CD4-positive, CD25-positive, alpha-beta regulatory T cell (primary cell): ENCODE measurements around the gene COL9A3. TPM values are rescaled to one million over a fixed set of nuclear protein-coding genes. Genes with fewer than 3 reads are reported as not detected.

Experiments
- ATAC-seq, 2 donors: fragments of 150-1000 bp; cut with Tn5 transposase; one replicate each; pipeline ENCODE4 v1.10.0; 2021; ENCODE audit warnings: low read depth in 2 of 2, moderate number of reproducible peaks in 2 of 2, moderate library complexity in 1 of 2
- DNase-seq, 3 donors: peaks; one replicate each; pipeline versions ENCODE4 v3.0.0 to v3.0.0-alpha.2; 2012 to 2022; ENCODE audit warnings: mixed read lengths in 1 of 3
- H3K27ac ChIP-seq: one replicate; pipeline ENCODE4 v1.7.0; 2013; ENCODE audit warnings: mild to moderate bottlenecking, low read length; ENCODE audit not compliant: insufficient read depth, poor library complexity, severe bottlenecking
- H3K27me3 ChIP-seq: one replicate; pipeline ENCODE4 v1.7.0; 2013; ENCODE audit warnings: low read length; ENCODE audit not compliant: control insufficient read depth, insufficient read depth
- H3K36me3 ChIP-seq: one replicate; pipeline ENCODE4 v1.7.0; 2013; ENCODE audit warnings: mild to moderate bottlenecking, low read length, moderate library complexity; ENCODE audit not compliant: control insufficient read depth, insufficient read depth
- H3K4me1 ChIP-seq: 2 replicates; pipeline ENCODE4 v1.7.0; 2013; ENCODE audit warnings: mild to moderate bottlenecking, low read length; ENCODE audit not compliant: insufficient read depth, control insufficient read depth, poor library complexity, severe bottlenecking
- H3K4me3 ChIP-seq: one replicate; pipeline ENCODE4 v1.7.0; 2013; ENCODE audit warnings: low read depth, mild to moderate bottlenecking, low read length, moderate library complexity
- H3K9me3 ChIP-seq, 2 experiments: 1 replicate in 1 of 2; 2 replicates in 1 of 2; pipeline ENCODE4 v1.7.0; 2013; ENCODE audit warnings: low read length in 2 of 2, mild to moderate bottlenecking in 1 of 2, moderate library complexity in 1 of 2; ENCODE audit not compliant: control insufficient read depth in 2 of 2
- H3K27ac Mint-ChIP-seq, 3 donors: one replicate each; pipeline ENCODE4 v1.8.0; 2020 to 2022; ENCODE audit warnings: mild to moderate bottlenecking in 3 of 3, mixed read lengths in 3 of 3, moderate library complexity in 2 of 3
- H3K27me3 Mint-ChIP-seq: one replicate; pipeline ENCODE4 v1.8.0; 2022; ENCODE audit warnings: mild to moderate bottlenecking, mixed read lengths
- H3K36me3 Mint-ChIP-seq: one replicate; pipeline ENCODE4 v1.8.0; 2020; ENCODE audit warnings: mixed read lengths
- H3K4me1 Mint-ChIP-seq, 4 donors: one replicate each; pipeline ENCODE4 v1.8.0; 2020 to 2022; ENCODE audit warnings: mixed read lengths in 4 of 4, mild to moderate bottlenecking in 1 of 4
- H3K4me3 Mint-ChIP-seq, 4 donors: one replicate each; pipeline ENCODE4 v1.8.0; 2020 to 2022; ENCODE audit warnings: mild to moderate bottlenecking in 4 of 4, mixed read lengths in 4 of 4, moderate library complexity in 3 of 4
- H3K9me3 Mint-ChIP-seq, 7 donors: one replicate each; pipeline ENCODE4 v1.8.0; 2020 to 2022; ENCODE audit warnings: mixed read lengths in 7 of 7, mild to moderate bottlenecking in 3 of 7, moderate library complexity in 2 of 7
- polyA plus RNA-seq, 4 donors: library from polyadenylated mRNA; unstranded; fragments of 300-500 nt; fragmentation: Illumina TruSeq; gene quantifications; one replicate each; pipeline ENCODE4 v1.2.3, GENCODE V29; 2021
- total RNA-seq: library from RNA; stranded (reverse); gene quantifications from one replicate; pipeline ENCODE4 v1.2.3, GENCODE V29; 2022

Gene COL9A3
- total and polyA plus RNA-seq, 5 donors from 2014 or later = not detected

DNA sequence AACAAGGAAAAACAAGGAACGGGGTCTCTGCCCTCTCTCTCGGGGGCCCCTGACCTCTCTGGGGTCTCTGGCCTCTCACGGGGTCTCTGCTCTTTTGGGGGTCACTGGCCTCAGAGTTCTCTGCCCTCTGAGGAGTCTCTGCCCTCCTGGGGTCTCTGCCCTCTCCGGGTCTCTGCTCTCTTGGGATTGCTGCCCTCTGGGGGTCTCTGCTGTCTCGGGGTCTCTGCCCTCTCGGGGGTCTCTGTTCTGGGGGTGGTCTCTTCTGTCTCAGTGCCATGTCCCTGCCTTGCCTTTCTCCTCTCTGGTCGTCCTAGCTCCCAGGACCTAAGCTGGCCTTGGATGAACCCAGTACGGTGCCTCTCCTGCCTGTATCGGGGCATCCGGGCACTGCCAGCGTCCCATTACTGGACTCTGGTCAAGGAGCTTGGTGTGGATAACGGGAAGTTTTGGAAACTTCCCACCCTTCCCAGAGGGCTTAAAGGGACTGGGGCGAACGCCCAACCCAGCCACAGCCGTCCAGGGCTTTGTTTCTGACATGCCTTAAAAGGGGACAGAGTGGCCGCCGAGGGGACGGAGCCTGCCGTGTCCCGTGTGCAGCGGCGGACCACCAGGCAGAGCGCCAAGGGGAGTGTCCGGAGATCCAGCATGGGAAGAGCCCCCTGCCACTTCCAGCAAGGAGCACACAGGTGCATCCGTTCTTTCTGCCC, 45.3 kb upstream of the COL9A3 start:
- H3K4me1 ChIP-seq = peaks cover 42% of the 10 kb centered on the region

DNA sequence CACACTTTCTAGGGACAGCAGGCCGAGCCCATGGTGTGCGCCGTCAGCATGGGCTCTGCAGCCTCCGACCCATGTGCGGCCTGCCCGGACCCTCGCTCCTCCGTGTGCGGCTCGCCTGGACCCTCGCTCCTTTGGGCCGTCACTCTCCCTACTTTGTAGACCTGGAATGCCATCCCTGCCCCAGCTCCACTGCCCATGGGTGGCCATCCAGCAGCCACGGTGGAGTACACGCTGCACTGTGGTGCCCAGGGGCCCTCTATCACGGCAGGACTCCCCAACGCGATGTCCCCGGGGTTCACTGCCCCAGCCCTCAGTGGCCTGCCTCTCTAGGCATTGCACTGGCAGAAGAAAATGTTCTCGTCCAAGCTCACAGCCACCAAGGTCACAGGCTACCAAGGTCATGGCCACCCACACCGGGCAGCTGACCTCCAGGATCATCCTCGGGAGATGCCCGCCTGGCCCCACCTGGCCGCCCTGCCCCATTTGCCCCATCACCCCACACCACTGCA, 44.7 kb upstream of the COL9A3 start:
- no peak for DNase-seq

More for the DNA sequence above, 45.3 kb upstream of the COL9A3 start:
- Mint-ChIP-seq H3K4me3 (no peak overlapping the region), H3K9me3 (no peaks in the 10 kb centered on the region), H3K4me1 (peaks cover 0 to 72% (median 15%) of the 10 kb centered on the region in 4 donors), H3K36me3 (no peaks in the 10 kb centered on the region), H3K27me3 (no peaks in the 10 kb centered on the region), H3K27ac (no peak overlapping the region)
- no peak for ATAC-seq
- Histone ChIP-seq H3K9me3 (no peaks in the 10 kb centered on the region), H3K27ac (no peak overlapping the region), H3K4me3 (no peak overlapping the region), H3K36me3 (no peaks in the 10 kb centered on the region), H3K27me3 (no peaks in the 10 kb centered on the region)
- no peak for DNase-seq

DNA sequence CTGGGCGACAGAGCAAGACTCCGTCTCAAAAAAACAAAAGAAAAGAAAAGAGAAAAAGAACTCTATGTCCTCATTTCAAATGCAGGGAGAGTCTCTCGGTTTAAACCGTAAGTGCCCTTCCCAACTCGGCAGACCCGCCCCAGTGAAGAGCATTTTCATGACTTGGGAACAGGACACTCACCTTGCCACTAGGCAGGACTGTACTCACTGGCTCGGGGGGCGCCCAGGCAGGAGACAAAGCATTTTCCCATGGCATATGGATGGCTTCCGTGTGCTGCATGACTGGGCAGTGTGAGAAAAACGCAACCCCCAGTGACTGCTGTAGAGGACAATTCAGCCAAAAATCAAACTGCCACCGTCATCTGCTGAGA, 44.2 kb upstream of the COL9A3 start:
- Mint-ChIP-seq H3K4me3 (no peak overlapping the region), H3K9me3 (peaks cover 0 to 2% (median 0%) of the 10 kb centered on the region in 7 donors), H3K4me1 (peaks cover 0 to 77% (median 15%) of the 10 kb centered on the region in 4 donors), H3K27ac (peak overlapping the region in 2 of 3 donors; percentile 26 to 67), H3K36me3 (no peaks in the 10 kb centered on the region), H3K27me3 (no peaks in the 10 kb centered on the region)
- H3K36me3 ChIP-seq = no peaks in the 10 kb centered on the region
- H3K4me3 ChIP-seq = no peak overlapping the region
- peaks cover 49% of the 10 kb centered on the region for H3K4me1 ChIP-seq
- no peak for ATAC-seq
- DNase-seq = no peak
- H3K27me3 ChIP-seq = no peaks in the 10 kb centered on the region
- no peaks in the 10 kb centered on the region for H3K9me3 ChIP-seq
- H3K27ac ChIP-seq = no peak overlapping the region

More for the DNA sequence above, 44.7 kb upstream of the COL9A3 start:
- Mint-ChIP-seq H3K4me3 (no peak overlapping the region), H3K27me3 (no peaks in the 10 kb centered on the region), H3K27ac (peak overlapping the region in 2 of 3 donors; percentile 26 to 67), H3K4me1 (peaks cover 0 to 77% (median 16%) of the 10 kb centered on the region in 4 donors), H3K9me3 (peaks cover 0 to under 1% (median 0%) of the 10 kb centered on the region in 7 donors), H3K36me3 (no peaks in the 10 kb centered on the region)
- no peaks in the 10 kb centered on the region for H3K9me3 ChIP-seq
- H3K27me3 ChIP-seq = no peaks in the 10 kb centered on the region
- no peak overlapping the region for H3K27ac ChIP-seq
- ATAC-seq = no peak
- no peak overlapping the region for H3K4me3 ChIP-seq
- no peaks in the 10 kb centered on the region for H3K36me3 ChIP-seq
- H3K4me1 ChIP-seq = peaks cover 46% of the 10 kb centered on the region

DNA sequence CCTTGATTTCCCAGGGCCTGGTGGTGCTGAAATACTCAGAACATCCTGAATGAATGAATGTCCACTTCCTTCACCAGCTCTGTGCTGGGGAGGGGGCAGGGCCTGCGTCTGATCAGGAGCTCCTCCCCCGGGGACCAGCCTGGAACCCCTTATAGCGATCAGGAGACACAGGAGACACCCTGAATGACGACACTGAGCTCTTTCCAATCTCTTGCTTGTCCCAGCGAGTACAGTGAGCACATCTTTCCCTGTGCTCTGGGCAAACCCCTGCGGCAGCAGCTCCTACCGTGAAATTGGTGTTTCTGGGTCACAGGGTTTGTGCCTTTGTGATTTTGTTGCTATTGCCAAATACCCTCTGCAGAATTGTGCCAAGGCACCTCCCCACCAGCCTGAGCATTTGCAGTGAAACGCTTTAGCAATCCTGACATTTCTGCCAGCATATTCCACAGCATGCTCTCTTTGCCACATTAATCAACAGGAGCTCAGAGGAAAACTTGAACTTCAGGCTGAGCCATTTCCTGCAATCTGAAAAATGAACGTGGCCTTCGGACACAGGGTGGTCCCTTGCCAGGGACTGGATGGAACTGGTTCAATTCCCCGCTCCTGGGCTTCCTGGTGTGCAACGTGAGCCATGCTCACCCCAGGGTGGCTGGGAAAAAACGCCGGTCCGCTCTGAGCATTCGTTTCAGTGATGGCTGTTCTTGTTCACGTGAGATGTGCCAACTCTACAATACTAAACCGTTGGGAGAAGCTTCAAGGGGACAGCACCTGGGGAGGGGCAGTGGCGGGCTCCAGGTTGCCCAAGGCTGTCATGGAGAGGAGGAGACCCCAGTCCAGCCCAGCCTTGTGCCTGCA, 43.6 kb upstream of the COL9A3 start:
- no peaks in the 10 kb centered on the region for H3K9me3 ChIP-seq
- Mint-ChIP-seq H3K27me3 (no peaks in the 10 kb centered on the region), H3K4me3 (peak overlapping the region in 3 of 4 donors; percentile 32 to 56 (median 50)), H3K36me3 (no peaks in the 10 kb centered on the region), H3K9me3 (peaks cover 0 to 2% (median 0%) of the 10 kb centered on the region in 7 donors), H3K27ac (peak overlapping the region; percentile 26 to 84 (median 51)), H3K4me1 (peaks cover 0 to 77% (median 18%) of the 10 kb centered on the region in 4 donors)
- H3K36me3 ChIP-seq = no peaks in the 10 kb centered on the region
- ATAC-seq (no peak), DNase-seq (no peak)
- no peak overlapping the region for H3K27ac ChIP-seq
- peaks cover 49% of the 10 kb centered on the region for H3K4me1 ChIP-seq
- no peak overlapping the region for H3K4me3 ChIP-seq
- no peaks in the 10 kb centered on the region for H3K27me3 ChIP-seq

DNA sequence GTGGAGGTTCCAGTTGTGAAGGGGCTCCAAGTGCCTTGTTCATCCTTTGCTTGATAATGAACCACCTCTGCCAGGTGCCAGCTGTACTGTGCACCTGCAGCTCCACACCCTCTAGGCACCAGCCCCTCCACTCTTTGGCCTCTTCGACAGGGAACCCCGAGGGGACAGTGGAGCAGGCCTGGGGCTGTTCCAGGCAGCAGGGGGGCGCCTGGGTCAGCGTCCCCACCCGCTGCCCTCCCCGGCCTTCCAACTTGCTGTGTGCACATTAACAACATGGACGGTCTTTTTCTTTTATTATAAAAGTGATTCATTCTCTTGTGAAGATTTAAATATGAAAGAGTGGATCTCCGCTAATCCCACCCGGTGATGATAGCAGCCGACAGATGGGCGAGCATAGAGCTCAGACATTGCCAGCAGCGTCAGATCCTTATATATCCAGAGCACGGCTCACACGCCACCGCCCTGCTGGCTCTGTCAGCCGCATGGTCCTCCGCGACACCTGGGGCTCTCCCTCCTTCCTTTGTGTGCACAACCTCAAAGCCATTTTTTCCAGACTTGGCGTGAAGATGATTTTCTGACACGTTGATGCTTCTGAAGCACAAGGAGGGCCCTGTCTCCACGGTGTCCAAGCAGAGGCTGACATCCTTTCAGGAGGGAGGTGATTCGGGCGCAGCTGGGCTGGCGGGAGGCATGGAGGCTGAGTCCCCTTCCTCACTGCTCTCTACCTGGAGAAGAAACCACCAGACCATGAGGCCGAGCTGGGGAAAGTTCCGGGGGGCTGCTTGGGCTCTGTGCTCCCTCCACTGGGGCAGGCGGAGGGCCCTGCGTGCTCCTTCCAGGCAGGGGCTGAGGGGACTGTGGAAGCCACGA, 42.8 kb upstream of the COL9A3 start:
- Mint-ChIP-seq H3K9me3 (peaks cover 0 to 2% (median 0%) of the 10 kb centered on the region in 7 donors), H3K27ac (peak overlapping the region; percentile 93 to 97 (median 96)), H3K36me3 (no peaks in the 10 kb centered on the region), H3K4me1 (peaks cover 0 to 75% (median 18%) of the 10 kb centered on the region in 4 donors), H3K27me3 (no peaks in the 10 kb centered on the region), H3K4me3 (peak overlapping the region in 3 of 4 donors; percentile 38 to 56 (median 51))
- Histone ChIP-seq H3K9me3 (no peaks in the 10 kb centered on the region), H3K27me3 (no peaks in the 10 kb centered on the region), H3K36me3 (no peaks in the 10 kb centered on the region), H3K4me3 (no peak overlapping the region), H3K27ac (peak overlapping the region; percentile 74), H3K4me1 (peaks cover 49% of the 10 kb centered on the region)
- ATAC-seq = no peak
- no peak for DNase-seq

DNA sequence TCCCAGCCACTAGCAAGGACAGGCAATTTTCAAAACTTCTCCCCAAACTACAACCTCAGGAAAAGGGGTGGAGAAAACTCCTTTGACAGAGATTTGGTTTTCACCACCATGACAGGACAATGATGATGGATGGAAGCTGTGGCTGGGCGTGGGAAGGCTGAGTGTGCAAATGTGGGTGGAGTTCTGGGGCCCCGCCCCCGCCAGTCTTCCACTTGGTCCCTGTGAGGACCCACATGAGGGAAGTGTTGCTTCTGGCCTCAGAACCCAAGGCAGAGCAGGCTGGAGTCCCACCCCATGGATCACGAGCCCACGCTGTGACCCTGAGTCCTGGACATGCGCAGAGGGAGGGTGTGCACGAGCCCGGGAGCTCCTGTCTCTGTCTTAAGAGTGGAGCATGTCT, 42.1 kb upstream of the COL9A3 start:
- Mint-ChIP-seq H3K9me3 (peaks cover 0 to 2% (median 0%) of the 10 kb centered on the region in 7 donors), H3K27ac (peak overlapping the region; percentile 93 to 97 (median 96)), H3K4me1 (peaks cover 0 to 70% (median 17%) of the 10 kb centered on the region in 4 donors), H3K36me3 (no peaks in the 10 kb centered on the region), H3K27me3 (no peaks in the 10 kb centered on the region), H3K4me3 (peak overlapping the region in 1 of 4 donors; percentile 24)
- Histone ChIP-seq H3K36me3 (no peaks in the 10 kb centered on the region), H3K27me3 (no peaks in the 10 kb centered on the region), H3K4me1 (peaks cover 49% of the 10 kb centered on the region), H3K27ac (peak overlapping the region; percentile 74), H3K4me3 (no peak overlapping the region), H3K9me3 (no peaks in the 10 kb centered on the region)
- no peak for ATAC-seq
- DNase-seq = no peak

DNA sequence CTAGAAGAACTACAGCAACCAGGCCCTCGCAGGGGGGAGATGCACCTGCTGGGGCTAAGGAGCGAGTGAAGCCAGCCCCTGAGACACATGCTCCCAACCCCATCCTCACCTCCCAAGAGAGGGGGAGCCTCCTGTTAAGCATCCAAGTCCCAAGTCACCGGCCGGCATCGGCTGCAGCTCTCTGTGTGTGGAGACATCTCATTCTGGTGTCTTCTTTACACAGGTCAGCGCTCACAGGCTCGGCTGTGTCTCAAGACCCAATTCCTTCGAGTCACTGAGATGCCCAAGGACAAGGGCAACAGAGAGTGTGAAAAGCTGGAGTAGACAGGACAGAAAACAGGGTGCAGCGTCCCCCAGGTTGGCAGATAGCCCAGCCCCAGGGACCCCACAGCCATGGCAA, 41.6 kb upstream of the COL9A3 start:
- H3K27ac ChIP-seq = peak overlapping the region; percentile 74

More for the DNA sequence above, 41.6 kb upstream of the COL9A3 start:
- Histone ChIP-seq H3K27me3 (no peaks in the 10 kb centered on the region), H3K36me3 (no peaks in the 10 kb centered on the region), H3K4me3 (no peak overlapping the region), H3K4me1 (peaks cover 49% of the 10 kb centered on the region), H3K9me3 (no peaks in the 10 kb centered on the region)
- DNase-seq (no peak), ATAC-seq (no peak)
- Mint-ChIP-seq H3K4me1 (peaks cover 0 to 70% (median 17%) of the 10 kb centered on the region in 4 donors), H3K9me3 (peaks cover 0 to 2% (median 0%) of the 10 kb centered on the region in 7 donors), H3K36me3 (no peaks in the 10 kb centered on the region), H3K27ac (peak overlapping the region; percentile 93 to 97 (median 96)), H3K27me3 (no peaks in the 10 kb centered on the region), H3K4me3 (peak overlapping the region in 3 of 4 donors; percentile 11 to 70 (median 41))
